GM18907 (cell line): ENCODE results near the gene TRAM2.

ENCODE experiments used
- ATAC-seq: cut with Tn5 transposase; IDR thresholded peaks from one replicate; pipeline ENCODE4 v1.9.1; 2021; ENCODE audit warnings: mild to moderate bottlenecking, moderate library complexity; ENCODE audit not compliant: unreplicated experiment

Gene TRAM2

GRCh38 chr6:52533491-52533890, 43.4 kb downstream of the TRAM2 start:
- ATAC-seq: no peak

- ATAC-seq: no peak
Observed at GRCh38 chr6:52532457-52532856, 44.4 kb downstream of the TRAM2 start.

GRCh38 chr6:52531834-52532233, 45.0 kb downstream of the TRAM2 start:
- no peak for ATAC-seq

- ATAC-seq: no peak
Observed at GRCh38 chr6:52531396-52531795, 45.5 kb downstream of the TRAM2 start.

GRCh38 chr6:52530351-52530750, 46.5 kb downstream of the TRAM2 start:
- no peak for ATAC-seq

GRCh38 chr6:52529311-52529710, 47.5 kb downstream of the TRAM2 start:
- ATAC-seq: no peak

- no peak for ATAC-seq
Observed at GRCh38 chr6:52527436-52527835, 49.4 kb downstream of the TRAM2 start.

GRCh38 chr6:52526634-52527033, 50.2 kb downstream of the TRAM2 start:
- no peak for ATAC-seq

GRCh38 chr6:52524918-52525317, 51.9 kb downstream of the TRAM2 start:
- no peak for ATAC-seq

- ATAC-seq: no peak
Observed at GRCh38 chr6:52523378-52524142, 53.3 kb downstream of the TRAM2 start.

- no peak for ATAC-seq
Observed at GRCh38 chr6:52522655-52523054, 54.2 kb downstream of the TRAM2 start.

- no peak for ATAC-seq
Observed at GRCh38 chr6:52522151-52522626, 54.7 kb downstream of the TRAM2 start.

GRCh38 chr6:52519618-52520017, 57.2 kb downstream of the TRAM2 start:
- no peak for ATAC-seq

- ATAC-seq: no peak
Observed at GRCh38 chr6:52518279-52518945, 58.4 kb downstream of the TRAM2 start.

GRCh38 chr6:52517502-52518278, 59.2 kb downstream of the TRAM2 start:
- ATAC-seq: peak; percentile 89

- ATAC-seq: no peak
Observed at GRCh38 chr6:52516943-52517342, 59.9 kb downstream of the TRAM2 start.

- ATAC-seq: no peak
Observed at GRCh38 chr6:52516269-52516668, 60.6 kb downstream of the TRAM2 start.

GRCh38 chr6:52515219-52515960, 61.5 kb downstream of the TRAM2 start:
- no peak for ATAC-seq

GRCh38 chr6:52514514-52514913, 62.3 kb downstream of the TRAM2 start:
- no peak for ATAC-seq

- ATAC-seq: no peak
Observed at GRCh38 chr6:52513896-52514295, 63.0 kb downstream of the TRAM2 start.

- no peak for ATAC-seq
Observed at GRCh38 chr6:52513464-52513863, 63.4 kb downstream of the TRAM2 start.
